HCT116 (cell line): ENCODE data around the gene ZFHX3. TPM values are rescaled to one million over a fixed set of nuclear protein-coding genes. Genes with fewer than 3 reads are reported as not detected.

Source experiments
- ATAC-seq: fragments of 200-7000 bp; cut with Tn5 transposase; 2 replicates; pipeline ENCODE4 v1.9.1; 2020; ENCODE audit warnings: mild to moderate bottlenecking, moderate library complexity
- BruUV-seq: library from RNA; stranded (reverse); fragments of 400-500 nt; replicated peaks from 2 replicates; lab custom pipeline; 2021; lab: Mats Ljungman, UMichigan
- CTCF ChIA-PET: fragments of 300-600 bp; sonication (Branson Sonifier 250); formaldehyde crosslinking; loops from one replicate; lab custom pipeline; 2021; ENCODE audit warnings: antibody characterized with exemption; lab: Charles Lee
- POLR2A ChIA-PET: fragments of 300-600, 350-600 bp; sonication (Branson Sonifier 250); formaldehyde crosslinking; loops from one replicate; lab custom pipeline; 2021; ENCODE audit warnings: antibody characterized with exemption; lab: Charles Lee
- RAD21 ChIA-PET, 2 experiments: fragments of 300-600 bp; sonication (Branson Sonifier 250); formaldehyde crosslinking; loops; one replicate each; lab custom pipeline; 2023; ENCODE audit warnings: low total read pairs in 2 of 2; ENCODE audit not compliant: uncharacterized antibody in 2 of 2, unreplicated experiment in 2 of 2, low non-redundant PET in 1 of 2; lab: Charles Lee
- DNase-seq: peaks from one replicate; pipeline ENCODE4 v3.0.0-alpha.2; 2010; ENCODE audit warnings: low read depth, low spot score
- H2AFZ ChIP-seq: fragments of 200-600 bp; shearing (Covaris generic), sonication (generic); 2 replicates; pipeline ENCODE4 v1.6.1; 2017; ENCODE audit warnings: low read depth, mixed run types, mixed read lengths, antibody characterized with exemption, low read length; ENCODE audit not compliant: poor library complexity, severe bottlenecking
- H3K27ac ChIP-seq: 2 replicates; pipeline ENCODE4 v1.5.1; 2012; ENCODE audit warnings: low read depth, low read length
- H3K27me3 ChIP-seq: fragments of 200-600 bp; sonication (generic); 2 replicates; pipeline ENCODE4 v1.6.1; 2016; ENCODE audit warnings: mixed run types, low read length, mixed read lengths; ENCODE audit not compliant: insufficient read depth
- H3K36me3 ChIP-seq, 2 experiments: fragments of 200-500 bp in 1 of 2; fragments of 200-600 bp in 1 of 2; sonication (Bioruptor generic) in 1 of 2; sonication (generic) in 1 of 2; 2 replicates each; pipeline versions ENCODE4 v1.5.1 to v1.6.1; 2014 to 2016; ENCODE audit warnings: low read length in 2 of 2, inconsistent platforms in 1 of 2, mixed read lengths in 1 of 2, mixed run types in 1 of 2; ENCODE audit not compliant: insufficient read depth in 2 of 2, control insufficient read depth in 1 of 2
- H3K4me1 ChIP-seq, 2 experiments: fragments of 200-600 bp in 1 of 2; sonication (generic) in 1 of 2; 2 replicates each; pipeline versions ENCODE4 v1.5.1 to v1.6.1; 2012 to 2017; ENCODE audit warnings: low read length in 2 of 2, inconsistent platforms in 1 of 2, mild to moderate bottlenecking in 1 of 2, mixed read lengths in 1 of 2, mixed run types in 1 of 2, moderate library complexity in 1 of 2; ENCODE audit not compliant: insufficient read depth in 2 of 2, control insufficient read depth in 1 of 2
- H3K4me2 ChIP-seq: fragments of 200-600 bp; sonication (generic); 2 replicates; pipeline ENCODE4 v1.6.1; 2017; ENCODE audit warnings: mixed run types, low read length, mixed read lengths
- H3K4me3 ChIP-seq, 2 experiments: fragments of 200-600 bp in 1 of 2; sonication (generic) in 1 of 2; replicated peaks in 1 of 2; 2 replicates each; pipeline ENCODE4 v1.5.1; 2011 to 2016; ENCODE audit warnings: low read length in 2 of 2, control low read depth in 1 of 2, low read depth in 1 of 2, mild to moderate bottlenecking in 1 of 2, mixed read lengths in 1 of 2, mixed run types in 1 of 2
- H3K79me2 ChIP-seq: fragments of 200-600 bp; sonication (generic); 2 replicates; pipeline ENCODE4 v1.6.1; 2017; ENCODE audit warnings: mild to moderate bottlenecking, mixed run types, low read length, moderate library complexity, mixed read lengths; ENCODE audit not compliant: insufficient read depth
- H3K9ac ChIP-seq: fragments of 200-600 bp; sonication (generic); 2 replicates; pipeline ENCODE4 v1.6.1; 2016; ENCODE audit warnings: low read length, mixed read lengths
- H3K9me2 ChIP-seq: fragments of 200-600 bp; sonication (generic), shearing (Covaris generic); 2 replicates; pipeline ENCODE4 v1.6.1; 2017; ENCODE audit warnings: mixed run types, mild to moderate bottlenecking, moderate library complexity; ENCODE audit not compliant: insufficient read depth
- H3K9me3 ChIP-seq, 2 experiments: fragments of 200-500 bp in 1 of 2; fragments of 200-600 bp in 1 of 2; sonication (Bioruptor generic) in 1 of 2; sonication (generic) in 1 of 2; 2 replicates each; pipeline ENCODE4 v1.6.1; 2014 to 2017; ENCODE audit warnings: low read length in 2 of 2, mixed read lengths in 2 of 2, inconsistent platforms in 1 of 2, low read depth in 1 of 2, mild to moderate bottlenecking in 1 of 2, mixed run types in 1 of 2, moderate library complexity in 1 of 2; ENCODE audit not compliant: control insufficient read depth in 1 of 2, insufficient read depth in 1 of 2
- H4K20me1 ChIP-seq: fragments of 200-600 bp; sonication (generic), shearing (Covaris generic); 2 replicates; pipeline ENCODE4 v1.6.1; 2017; ENCODE audit warnings: mixed run types, mild to moderate bottlenecking, moderate library complexity; ENCODE audit not compliant: insufficient read depth
- EGR1 ChIP-seq: IDR thresholded peaks from 2 replicates; pipeline ENCODE4 v1.6.1; 2012; ENCODE audit warnings: low read depth
- EZH2 ChIP-seq: fragments of 200-600 bp; sonication (generic); IDR thresholded peaks from 2 replicates; pipeline ENCODE4 v1.6.1; 2017; ENCODE audit warnings: antibody characterized with exemption, mixed run types
- EZH2phosphoT487 ChIP-seq: fragments of 200-600 bp; IDR thresholded peaks from 2 replicates; pipeline ENCODE4 v1.6.1; 2018; ENCODE audit warnings: antibody characterized with exemption, borderline replicate concordance
- FOSL1 ChIP-seq: IDR thresholded peaks from 2 replicates; pipeline ENCODE4 v1.6.1; 2012; ENCODE audit warnings: low read depth
- JUND ChIP-seq: IDR thresholded peaks from 2 replicates; pipeline ENCODE4 v1.6.1; 2012
- POLR2AphosphoS5 ChIP-seq: IDR thresholded peaks from 2 replicates; pipeline ENCODE4 v1.6.1; 2011; ENCODE audit warnings: mild to moderate bottlenecking, low read depth, low read length, moderate library complexity
- SP1 ChIP-seq: IDR thresholded peaks from 2 replicates; pipeline ENCODE4 v1.6.1; 2012; ENCODE audit warnings: low read depth
- TCF7L2 ChIP-seq: IDR thresholded peaks from 2 replicates; pipeline ENCODE4 v1.7.0; 2011; ENCODE audit warnings: borderline replicate concordance, inconsistent platforms; ENCODE audit not compliant: insufficient read depth, insufficient read length; ENCODE audit errors: extremely low read depth
- YY1 ChIP-seq: IDR thresholded peaks from 2 replicates; pipeline ENCODE4 v1.6.1; 2011; ENCODE audit warnings: low read length, low read depth, moderate library complexity, mild to moderate bottlenecking; ENCODE audit not compliant: insufficient replicate concordance; ENCODE audit errors: extremely low read depth
- ZFX ChIP-seq: fragments of 450-650 bp; IDR thresholded peaks from 2 replicates; pipeline ENCODE4 v1.6.1; 2017
- intact Hi-C: fragments of 100-400 bp; cut with micrococcal nuclease; formaldehyde crosslinking; loops from 2 replicates; pipeline ENCODE4 v1.10.0; 2022
- total RNA-seq: library from RNA; stranded (reverse); gene quantifications from one replicate; pipeline ENCODE4 v1.2.1, GENCODE V29; 2021; ENCODE audit not compliant: unreplicated experiment
- TF ChIP-seq, protein P1 (sequence below): IDR thresholded peaks from 2 replicates; pipeline ENCODE4 v1.6.1; 2012; ENCODE audit warnings: low read depth
- TF ChIP-seq, protein P2 (sequence below): IDR thresholded peaks from 2 replicates; pipeline ENCODE4 v1.6.1; 2012
- TF ChIP-seq, protein P3 (sequence below): IDR thresholded peaks from 2 replicates; pipeline ENCODE4 v1.6.1; 2011; ENCODE audit warnings: mild to moderate bottlenecking, low read length, moderate library complexity; ENCODE audit not compliant: insufficient replicate concordance; ENCODE audit errors: extremely low read depth
- TF ChIP-seq, protein P4 (sequence below): IDR thresholded peaks from 2 replicates; pipeline ENCODE4 v1.6.1; 2012

The ZFHX3 gene
- total RNA-seq, 1 experiment from 2014 or later, result 6.3 TPM

GRCh38 chr16:72997141-72997542 is 50.8 kb downstream of the ZFHX3 start (continued):
- TF ChIP-seq, protein P1, sequence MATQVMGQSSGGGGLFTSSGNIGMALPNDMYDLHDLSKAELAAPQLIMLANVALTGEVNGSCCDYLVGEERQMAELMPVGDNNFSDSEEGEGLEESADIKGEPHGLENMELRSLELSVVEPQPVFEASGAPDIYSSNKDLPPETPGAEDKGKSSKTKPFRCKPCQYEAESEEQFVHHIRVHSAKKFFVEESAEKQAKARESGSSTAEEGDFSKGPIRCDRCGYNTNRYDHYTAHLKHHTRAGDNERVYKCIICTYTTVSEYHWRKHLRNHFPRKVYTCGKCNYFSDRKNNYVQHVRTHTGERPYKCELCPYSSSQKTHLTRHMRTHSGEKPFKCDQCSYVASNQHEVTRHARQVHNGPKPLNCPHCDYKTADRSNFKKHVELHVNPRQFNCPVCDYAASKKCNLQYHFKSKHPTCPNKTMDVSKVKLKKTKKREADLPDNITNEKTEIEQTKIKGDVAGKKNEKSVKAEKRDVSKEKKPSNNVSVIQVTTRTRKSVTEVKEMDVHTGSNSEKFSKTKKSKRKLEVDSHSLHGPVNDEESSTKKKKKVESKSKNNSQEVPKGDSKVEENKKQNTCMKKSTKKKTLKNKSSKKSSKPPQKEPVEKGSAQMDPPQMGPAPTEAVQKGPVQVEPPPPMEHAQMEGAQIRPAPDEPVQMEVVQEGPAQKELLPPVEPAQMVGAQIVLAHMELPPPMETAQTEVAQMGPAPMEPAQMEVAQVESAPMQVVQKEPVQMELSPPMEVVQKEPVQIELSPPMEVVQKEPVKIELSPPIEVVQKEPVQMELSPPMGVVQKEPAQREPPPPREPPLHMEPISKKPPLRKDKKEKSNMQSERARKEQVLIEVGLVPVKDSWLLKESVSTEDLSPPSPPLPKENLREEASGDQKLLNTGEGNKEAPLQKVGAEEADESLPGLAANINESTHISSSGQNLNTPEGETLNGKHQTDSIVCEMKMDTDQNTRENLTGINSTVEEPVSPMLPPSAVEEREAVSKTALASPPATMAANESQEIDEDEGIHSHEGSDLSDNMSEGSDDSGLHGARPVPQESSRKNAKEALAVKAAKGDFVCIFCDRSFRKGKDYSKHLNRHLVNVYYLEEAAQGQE, result no peak
- no peak for TF ChIP-seq EGR1
- no peak for TF ChIP-seq JUND
- TF ChIP-seq, all 23 proteins: peak for 0

GRCh38 chr16:72996291-72997062 is 51.5 kb downstream of the ZFHX3 start:
- POLR2A ChIA-PET, result no interaction called here
- no peak overlapping the region for H2AFZ ChIP-seq
- CTCF ChIA-PET, result no interaction called here
- peaks cover 4 to 8% of the 10 kb centered on the region in 2 experiments; a peak in 2 of 4 replicates for H3K4me1 ChIP-seq
- TF ChIP-seq, protein P2, sequence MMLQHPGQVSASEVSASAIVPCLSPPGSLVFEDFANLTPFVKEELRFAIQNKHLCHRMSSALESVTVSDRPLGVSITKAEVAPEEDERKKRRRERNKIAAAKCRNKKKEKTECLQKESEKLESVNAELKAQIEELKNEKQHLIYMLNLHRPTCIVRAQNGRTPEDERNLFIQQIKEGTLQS, result no peak
- no peak for TF ChIP-seq EZH2phosphoT487
- TF ChIP-seq, protein P1, result no peak
- TF ChIP-seq, protein P3, sequence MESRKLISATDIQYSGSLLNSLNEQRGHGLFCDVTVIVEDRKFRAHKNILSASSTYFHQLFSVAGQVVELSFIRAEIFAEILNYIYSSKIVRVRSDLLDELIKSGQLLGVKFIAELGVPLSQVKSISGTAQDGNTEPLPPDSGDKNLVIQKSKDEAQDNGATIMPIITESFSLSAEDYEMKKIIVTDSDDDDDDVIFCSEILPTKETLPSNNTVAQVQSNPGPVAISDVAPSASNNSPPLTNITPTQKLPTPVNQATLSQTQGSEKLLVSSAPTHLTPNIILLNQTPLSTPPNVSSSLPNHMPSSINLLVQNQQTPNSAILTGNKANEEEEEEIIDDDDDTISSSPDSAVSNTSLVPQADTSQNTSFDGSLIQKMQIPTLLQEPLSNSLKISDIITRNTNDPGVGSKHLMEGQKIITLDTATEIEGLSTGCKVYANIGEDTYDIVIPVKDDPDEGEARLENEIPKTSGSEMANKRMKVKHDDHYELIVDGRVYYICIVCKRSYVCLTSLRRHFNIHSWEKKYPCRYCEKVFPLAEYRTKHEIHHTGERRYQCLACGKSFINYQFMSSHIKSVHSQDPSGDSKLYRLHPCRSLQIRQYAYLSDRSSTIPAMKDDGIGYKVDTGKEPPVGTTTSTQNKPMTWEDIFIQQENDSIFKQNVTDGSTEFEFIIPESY, result no peak
- no peak for TF ChIP-seq EZH2
- no peak for TF ChIP-seq TCF7L2
- no peak for TF ChIP-seq SP1
- TF ChIP-seq, protein P4, sequence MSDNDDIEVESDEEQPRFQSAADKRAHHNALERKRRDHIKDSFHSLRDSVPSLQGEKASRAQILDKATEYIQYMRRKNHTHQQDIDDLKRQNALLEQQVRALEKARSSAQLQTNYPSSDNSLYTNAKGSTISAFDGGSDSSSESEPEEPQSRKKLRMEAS, result no peak
- no peak for TF ChIP-seq ZFX
- TF ChIP-seq FOSL1, result no peak
- TF ChIP-seq POLR2AphosphoS5, result no peak
- TF ChIP-seq YY1, result no peak
- no peaks in the 10 kb centered on the region for H3K27me3 ChIP-seq
- intact Hi-C loops, result no loop called here
- H3K9me3 ChIP-seq, result peaks cover 0 to 10% of the 10 kb centered on the region in 2 experiments; a peak in 1 of 4 replicates
- no TSS peak for BruUV-seq
- DNase-seq (no peak), ATAC-seq (no peak)
- RAD21 ChIA-PET, result no interaction called here
- no peak overlapping the region for H3K9ac ChIP-seq
- no peak overlapping the region for H3K4me3 ChIP-seq
- H3K9me2 ChIP-seq, result no peaks in the 10 kb centered on the region
- H3K4me2 ChIP-seq, result no peak overlapping the region
- H4K20me1 ChIP-seq, result 0 out of 2 replicates have a peak, but pooled peaks cover 2% of the 10 kb centered on the region
- peaks cover 17% of the 10 kb centered on the region for H3K79me2 ChIP-seq
- H3K27ac ChIP-seq, result no peak overlapping the region
- no peaks in the 10 kb centered on the region for H3K36me3 ChIP-seq
